Tibial nerve (tissue), 4 donors: ENCODE measurements around the gene ANKRD40. TPM values are rescaled to one million over a fixed set of nuclear protein-coding genes. Genes with fewer than 3 reads are reported as not detected.

Experiments
- DNase-seq, 2 donors: peaks; one replicate each; pipeline ENCODE4 v3.0.0-alpha.2; 2019; ENCODE audit warnings: low spot score in 2 of 2
- H3K27ac ChIP-seq, 4 donors: fragments of 200-600 bp; sonication (generic) in 3 of 4; one replicate each; pipeline ENCODE4 v1.5.1; 2017 to 2019; ENCODE audit warnings: mild to moderate bottlenecking in 1 of 4
- H3K27me3 ChIP-seq, 2 donors: fragments of 200-600 bp; sonication (generic) in 1 of 2; one replicate each; pipeline versions ENCODE4 v1.5.1 to v1.6.0; 2017 to 2019
- H3K36me3 ChIP-seq, 3 donors: fragments of 200-600 bp; sonication (generic); one replicate each; pipeline ENCODE4 v1.5.1; 2018 to 2019
- H3K4me1 ChIP-seq, 4 donors: fragments of 200-600 bp; sonication (generic) in 3 of 4; one replicate each; pipeline ENCODE4 v1.5.1; 2017 to 2019
- H3K4me3 ChIP-seq, 4 donors: fragments of 200-600 bp; sonication (generic) in 3 of 4; one replicate each; pipeline ENCODE4 v1.5.1; 2017 to 2019; ENCODE audit warnings: mild to moderate bottlenecking in 1 of 4, moderate library complexity in 1 of 4
- H3K9me3 ChIP-seq, 4 donors: fragments of 200-600 bp; sonication (generic) in 3 of 4; one replicate each; pipeline ENCODE4 v1.5.1; 2017 to 2019
- CTCF ChIP-seq, 5 experiments: fragments of 200-600 bp in 3 of 5; fragments of 450-650 bp in 2 of 5; sonication (generic) in 3 of 5; IDR thresholded peaks; one replicate each; pipeline ENCODE4 v1.5.1; 2016 to 2019; ENCODE audit warnings: antibody characterized with exemption in 5 of 5, mild to moderate bottlenecking in 3 of 5, moderate library complexity in 2 of 5
- EP300 ChIP-seq, 2 donors: sonication (generic); formaldehyde crosslinking; IDR thresholded peaks; one replicate each; pipeline ENCODE4 v1.6.1; 2017; ENCODE audit warnings: antibody characterized with exemption in 2 of 2, mild to moderate bottlenecking in 1 of 2
- POLR2A ChIP-seq, 2 donors: fragments of 450-650 bp; IDR thresholded peaks; one replicate each; pipeline ENCODE4 v1.6.1; 2017; ENCODE audit warnings: antibody characterized with exemption in 2 of 2, mild to moderate bottlenecking in 2 of 2, moderate library complexity in 2 of 2
- WGBS, 2 donors: methylation state at CpG; one replicate each; pipeline ENCODE4 v1.1.5; 2018; 5-methylcytosine and 5-hydroxymethylcytosine counted together
- total RNA-seq, 4 donors: library from RNA; depleted of rRNA; stranded (reverse); fragments of >200 nt; gene quantifications; one replicate each; pipeline ENCODE4 v1.1.0, GENCODE V29; 2016

Gene ANKRD40
- total RNA-seq, 4 donors from 2014 or later: 48.0 to 80.6 (median 55.0) TPM

DNA sequence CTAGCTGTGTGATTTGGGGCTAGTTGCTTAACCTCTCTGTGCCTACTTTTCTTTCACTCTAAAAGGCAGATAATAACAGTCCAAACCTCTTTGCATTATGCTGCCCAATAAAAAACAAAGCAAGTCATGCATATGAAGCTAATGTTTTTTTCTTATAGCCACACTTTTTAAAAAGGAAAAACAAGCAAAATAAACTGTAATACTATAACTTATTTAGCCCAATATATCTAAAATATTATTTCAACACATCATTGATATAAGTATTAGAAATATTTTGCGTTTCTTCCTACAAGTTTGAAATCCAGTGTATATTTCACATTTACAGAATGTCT, 22.4 kb downstream of the ANKRD40 start:
- no peak overlapping the region for H3K4me3 ChIP-seq
- H3K27me3 ChIP-seq: no peaks in the 10 kb centered on the region
- peaks cover 0 to 16% (median 2%) of the 10 kb centered on the region in 4 donors for H3K4me1 ChIP-seq
- H3K9me3 ChIP-seq: no peaks in the 10 kb centered on the region
- H3K27ac ChIP-seq: peak overlapping the region in 1 of 4 donors; percentile 69
- H3K36me3 ChIP-seq: no peaks in the 10 kb centered on the region
- WGBS, 2 donors: 89% methylated on average over 1 of the region's 1 CpG
- TF ChIP-seq CTCF (IDR thresholded peaks at IDR 0.05): no peak
- DNase-seq: no peak

DNA sequence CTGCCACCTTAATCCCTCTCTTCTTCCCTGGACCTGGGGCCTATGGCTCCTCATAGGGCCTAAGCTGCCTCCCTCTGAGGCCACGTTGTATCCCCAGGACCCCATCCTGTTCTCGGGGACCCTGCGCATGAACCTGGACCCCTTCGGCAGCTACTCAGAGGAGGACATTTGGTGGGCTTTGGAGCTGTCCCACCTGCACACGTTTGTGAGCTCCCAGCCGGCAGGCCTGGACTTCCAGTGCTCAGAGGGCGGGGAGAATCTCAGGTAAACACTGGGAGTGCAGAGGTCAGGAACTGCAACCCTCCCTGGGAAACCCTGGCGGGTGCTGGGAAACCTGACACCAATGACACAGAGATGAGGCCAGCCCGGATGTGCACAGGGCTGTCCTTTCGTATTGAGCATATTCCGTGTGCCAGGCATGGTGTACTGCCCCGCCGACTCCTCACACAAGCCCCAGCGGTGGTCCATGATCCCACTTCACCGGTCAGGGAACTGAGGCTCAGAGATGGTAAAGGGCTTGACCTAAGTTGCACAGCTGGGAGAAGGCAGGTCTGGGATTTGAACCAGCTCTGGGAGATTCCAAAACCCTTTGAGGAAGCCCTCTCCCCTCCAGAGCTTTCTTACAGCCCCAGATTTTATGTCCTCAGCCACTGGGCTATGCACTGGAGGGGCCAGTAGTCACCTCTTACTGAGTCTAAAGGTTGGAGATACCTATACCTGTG, 22.9 kb downstream of the ANKRD40 start:
- 77 to 86% methylated on average over 9 to 15 of the region's 15 CpGs for WGBS, 2 donors
- no peak for DNase-seq
- peaks cover 0 to 13% (median 0%) of the 10 kb centered on the region in 4 donors for H3K4me1 ChIP-seq

GRCh38 chr17:50684288-50684611, 23.5 kb downstream of the ANKRD40 start:
- peaks cover 0 to 8% (median 0%) of the 10 kb centered on the region in 4 donors for H3K4me1 ChIP-seq
- no peaks in the 10 kb centered on the region for H3K9me3 ChIP-seq
- no peaks in the 10 kb centered on the region for H3K27me3 ChIP-seq
- DNase-seq: no peak
- 75 to 84% methylated on average over 5 of the region's 5 CpGs for WGBS, 2 donors
- no peaks in the 10 kb centered on the region for H3K36me3 ChIP-seq
- TF ChIP-seq EP300 (IDR thresholded peaks at IDR 0.05): no peak
- TF ChIP-seq CTCF (IDR thresholded peaks at IDR 0.05): no peak
- no peak for TF ChIP-seq POLR2A (IDR thresholded peaks at IDR 0.05)
- no peak overlapping the region for H3K27ac ChIP-seq
- H3K4me3 ChIP-seq: no peak overlapping the region

More for the DNA sequence above, 22.9 kb downstream of the ANKRD40 start:
- Histone ChIP-seq H3K9me3 (no peaks in the 10 kb centered on the region), H3K36me3 (no peaks in the 10 kb centered on the region), H3K27ac (peak overlapping the region in 1 of 4 donors; percentile 69), H3K27me3 (no peaks in the 10 kb centered on the region), H3K4me3 (no peak overlapping the region)
- TF ChIP-seq EP300 (IDR thresholded peaks at IDR 0.05) (no peak), CTCF (IDR thresholded peaks at IDR 0.05) (no peak), POLR2A (IDR thresholded peaks at IDR 0.05) (no peak)

GRCh38 chr17:50683434-50684287, 24.1 kb downstream of the ANKRD40 start:
- H3K27me3 ChIP-seq: no peaks in the 10 kb centered on the region
- no peaks in the 10 kb centered on the region for H3K36me3 ChIP-seq
- no peak for TF ChIP-seq CTCF (IDR thresholded peaks at IDR 0.05)
- TF ChIP-seq EP300 (IDR thresholded peaks at IDR 0.05): no peak
- TF ChIP-seq POLR2A (IDR thresholded peaks at IDR 0.05): no peak
- WGBS, 2 donors: 89 to 91% methylated on average over 18 to 27 of the region's 28 CpGs
- no peak overlapping the region for H3K4me3 ChIP-seq
- no peaks in the 10 kb centered on the region for H3K9me3 ChIP-seq
- no peak overlapping the region for H3K27ac ChIP-seq
- DNase-seq: no peak
- H3K4me1 ChIP-seq: peaks cover 0 to 5% (median 0%) of the 10 kb centered on the region in 4 donors

- Histone ChIP-seq H3K9me3 (no peaks in the 10 kb centered on the region), H3K27ac (no peak overlapping the region), H3K4me3 (no peak overlapping the region), H3K4me1 (peaks cover 0 to 5% (median 0%) of the 10 kb centered on the region in 4 donors), H3K27me3 (no peaks in the 10 kb centered on the region), H3K36me3 (no peaks in the 10 kb centered on the region)
- TF ChIP-seq CTCF (IDR thresholded peaks at IDR 0.05): no peak
- no peak for TF ChIP-seq POLR2A (IDR thresholded peaks at IDR 0.05)
- TF ChIP-seq EP300 (IDR thresholded peaks at IDR 0.05): no peak
- no peak for DNase-seq
- 84 to 93% methylated on average over 3 of the region's 3 CpGs for WGBS, 2 donors
These were observed 24.8 kb downstream of the ANKRD40 start for GRCh38 chr17:50682938-50683337.
